CD4-positive, CD25-positive, alpha-beta regulatory T cell (primary cell): ENCODE results near the gene OR2V1. TPM values are rescaled to one million over a fixed set of nuclear protein-coding genes. Genes with fewer than 3 reads are reported as not detected.
"Not testable (repeated sequence)": the region's sequence is repeated elsewhere in the genome, so short reads cannot be mapped to it uniquely, and the experiment has no call there.

Source experiments
- ATAC-seq, 2 donors: fragments of 150-1000 bp; cut with Tn5 transposase; one replicate each; pipeline ENCODE4 v1.10.0; 2021; ENCODE audit warnings: low read depth in 2 of 2, moderate number of reproducible peaks in 2 of 2, moderate library complexity in 1 of 2
- DNase-seq, 3 donors: peaks; one replicate each; pipeline versions ENCODE4 v3.0.0 to v3.0.0-alpha.2; 2012 to 2022; ENCODE audit warnings: mixed read lengths in 1 of 3
- H3K27ac ChIP-seq: one replicate; pipeline ENCODE4 v1.7.0; 2013; ENCODE audit warnings: mild to moderate bottlenecking, low read length; ENCODE audit not compliant: insufficient read depth, poor library complexity, severe bottlenecking
- H3K27me3 ChIP-seq: one replicate; pipeline ENCODE4 v1.7.0; 2013; ENCODE audit warnings: low read length; ENCODE audit not compliant: control insufficient read depth, insufficient read depth
- H3K36me3 ChIP-seq: one replicate; pipeline ENCODE4 v1.7.0; 2013; ENCODE audit warnings: mild to moderate bottlenecking, low read length, moderate library complexity; ENCODE audit not compliant: control insufficient read depth, insufficient read depth
- H3K4me1 ChIP-seq: 2 replicates; pipeline ENCODE4 v1.7.0; 2013; ENCODE audit warnings: mild to moderate bottlenecking, low read length; ENCODE audit not compliant: insufficient read depth, control insufficient read depth, poor library complexity, severe bottlenecking
- H3K4me3 ChIP-seq: one replicate; pipeline ENCODE4 v1.7.0; 2013; ENCODE audit warnings: low read depth, mild to moderate bottlenecking, low read length, moderate library complexity
- H3K9me3 ChIP-seq, 2 experiments: 1 replicate in 1 of 2; 2 replicates in 1 of 2; pipeline ENCODE4 v1.7.0; 2013; ENCODE audit warnings: low read length in 2 of 2, mild to moderate bottlenecking in 1 of 2, moderate library complexity in 1 of 2; ENCODE audit not compliant: control insufficient read depth in 2 of 2
- H3K27ac Mint-ChIP-seq, 3 donors: one replicate each; pipeline ENCODE4 v1.8.0; 2020 to 2022; ENCODE audit warnings: mild to moderate bottlenecking in 3 of 3, mixed read lengths in 3 of 3, moderate library complexity in 2 of 3
- H3K27me3 Mint-ChIP-seq: one replicate; pipeline ENCODE4 v1.8.0; 2022; ENCODE audit warnings: mild to moderate bottlenecking, mixed read lengths
- H3K36me3 Mint-ChIP-seq: one replicate; pipeline ENCODE4 v1.8.0; 2020; ENCODE audit warnings: mixed read lengths
- H3K4me1 Mint-ChIP-seq, 4 donors: one replicate each; pipeline ENCODE4 v1.8.0; 2020 to 2022; ENCODE audit warnings: mixed read lengths in 4 of 4, mild to moderate bottlenecking in 1 of 4
- H3K4me3 Mint-ChIP-seq, 4 donors: one replicate each; pipeline ENCODE4 v1.8.0; 2020 to 2022; ENCODE audit warnings: mild to moderate bottlenecking in 4 of 4, mixed read lengths in 4 of 4, moderate library complexity in 3 of 4
- H3K9me3 Mint-ChIP-seq, 7 donors: one replicate each; pipeline ENCODE4 v1.8.0; 2020 to 2022; ENCODE audit warnings: mixed read lengths in 7 of 7, mild to moderate bottlenecking in 3 of 7, moderate library complexity in 2 of 7
- polyA plus RNA-seq, 4 donors: library from polyadenylated mRNA; unstranded; fragments of 300-500 nt; fragmentation: Illumina TruSeq; gene quantifications; one replicate each; pipeline ENCODE4 v1.2.3, GENCODE V29; 2021
- total RNA-seq: library from RNA; stranded (reverse); gene quantifications from one replicate; pipeline ENCODE4 v1.2.3, GENCODE V29; 2022

The OR2V1 gene
- total and polyA plus RNA-seq, 5 donors from 2014 or later = not detected

DNA sequence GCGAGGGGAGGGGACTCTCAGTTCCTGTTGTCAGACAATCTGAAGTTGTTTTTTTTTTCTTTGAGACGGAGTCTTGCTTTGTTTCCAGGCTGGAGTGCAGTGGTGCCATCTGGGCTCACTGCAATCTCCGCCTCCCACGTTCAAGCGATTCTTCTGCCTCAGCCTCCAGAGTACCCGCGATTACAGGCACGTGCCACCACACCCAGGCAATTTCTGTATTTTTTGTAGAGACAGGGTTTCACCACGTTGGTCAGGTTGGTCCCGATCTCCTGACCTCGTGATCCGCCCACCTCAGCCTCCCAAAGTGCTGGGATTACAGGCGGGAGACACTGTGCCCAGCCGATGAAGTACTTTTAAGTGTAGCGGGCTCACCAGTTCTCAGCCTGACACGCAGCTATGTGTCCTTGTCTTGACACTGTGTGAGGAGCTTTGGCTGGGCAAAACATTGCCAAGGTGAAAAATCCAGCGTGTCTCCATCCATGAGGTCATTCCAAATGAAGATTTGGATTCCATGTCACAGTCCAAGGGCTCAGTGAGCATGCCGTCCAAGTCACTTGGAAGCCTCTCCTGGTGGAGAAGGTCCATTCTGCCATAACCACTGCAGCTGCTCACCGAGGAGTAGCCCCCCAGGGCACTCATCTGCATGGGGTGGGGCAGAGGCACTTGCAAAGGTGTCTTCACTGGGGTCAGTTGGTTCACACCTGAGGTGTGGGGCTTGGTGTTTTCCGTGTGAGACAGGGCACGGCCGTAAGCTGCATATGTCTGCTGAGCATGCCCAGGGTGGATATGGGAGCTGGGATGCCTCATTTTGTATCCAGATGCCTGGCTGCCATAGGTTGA is 32.0 kb downstream of the OR2V1 start:
- peak overlapping the region in 1 of 3 donors; percentile 56 for H3K27ac Mint-ChIP-seq
- peak overlapping the region in 3 of 4 donors; percentile 46 to 68 (median 50) for H3K4me3 Mint-ChIP-seq
- H3K27me3 Mint-ChIP-seq = peaks cover 30% of the 10 kb centered on the region
- Histone ChIP-seq H3K27me3 (peaks cover 10% of the 10 kb centered on the region), H3K27ac (no peak overlapping the region), H3K4me1 (no peaks in the 10 kb centered on the region), H3K36me3 (no peaks in the 10 kb centered on the region), H3K9me3 (no peaks in the 10 kb centered on the region), H3K4me3 (no peak overlapping the region)
- peaks cover 0 to under 1% (median 0%) of the 10 kb centered on the region in 7 donors for H3K9me3 Mint-ChIP-seq
- H3K4me1 Mint-ChIP-seq = peaks cover 0 to 18% (median under 1%) of the 10 kb centered on the region in 4 donors
- no peak for DNase-seq
- no peaks in the 10 kb centered on the region for H3K36me3 Mint-ChIP-seq
- no peak for ATAC-seq

DNA sequence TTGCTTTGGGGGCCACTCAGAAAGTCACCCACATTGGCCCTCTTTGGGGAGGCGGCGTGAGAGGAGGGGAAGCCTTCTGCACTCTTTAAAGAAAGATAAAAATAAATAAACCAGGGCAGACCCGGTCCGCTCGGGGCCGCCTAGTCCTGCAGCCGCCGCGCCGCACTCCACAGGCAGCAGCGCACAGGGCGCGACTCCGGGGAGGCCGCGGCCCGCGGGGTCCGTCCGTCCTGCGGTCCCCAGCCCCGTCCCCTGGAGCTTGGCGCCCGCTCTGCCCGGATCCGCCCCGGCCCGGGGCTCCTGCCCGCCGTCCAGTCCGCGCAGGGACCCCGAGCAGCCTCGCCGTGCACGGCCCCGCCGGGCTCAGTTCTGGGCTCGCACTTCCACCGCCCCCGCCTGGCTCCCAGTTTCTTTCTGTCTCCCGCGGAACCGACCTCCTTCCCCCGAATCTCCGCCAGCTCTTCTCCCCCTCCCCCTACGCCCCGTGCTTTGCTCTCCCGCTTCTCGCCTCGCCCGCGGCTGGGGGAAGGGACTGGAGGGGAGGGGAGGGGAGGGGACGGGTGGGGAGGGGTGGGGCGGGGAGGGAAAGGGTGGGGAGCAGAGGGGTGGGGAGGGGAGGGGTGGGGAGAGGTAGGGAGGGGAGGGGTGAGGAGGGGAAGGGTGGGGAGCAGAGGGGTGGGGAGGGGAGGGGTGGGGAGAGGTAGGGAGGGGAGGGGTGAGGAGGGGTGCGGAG is 33.0 kb downstream of the OR2V1 start:
- peaks cover 37% of the 10 kb centered on the region for H3K27me3 Mint-ChIP-seq
- not testable (repeated sequence) for H3K27me3 ChIP-seq, H3K36me3 Mint-ChIP-seq

DNA sequence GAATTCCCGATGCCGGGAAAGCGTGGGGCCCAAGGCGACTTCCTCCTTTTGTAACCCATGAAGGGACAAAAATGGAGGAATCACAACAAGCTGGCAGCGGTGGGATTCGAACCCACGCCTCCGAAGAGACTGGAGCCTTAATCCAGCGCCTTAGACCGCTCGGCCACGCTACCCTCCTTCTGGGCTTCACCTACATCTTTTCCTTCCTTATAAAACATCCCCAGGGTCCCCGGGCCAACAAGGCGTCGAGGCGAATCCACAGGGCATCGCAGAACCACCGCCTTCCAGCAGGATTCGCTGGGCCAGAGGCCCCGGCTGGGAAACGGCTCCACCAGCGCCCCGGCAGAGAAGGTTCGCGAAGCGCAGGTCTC is 33.6 kb downstream of the OR2V1 start:
- not testable (repeated sequence) for H3K36me3 Mint-ChIP-seq, ATAC-seq

More for the DNA sequence above, 33.0 kb downstream of the OR2V1 start:
- H3K27ac Mint-ChIP-seq, H3K4me3 Mint-ChIP-seq, DNase-seq, H3K36me3 ChIP-seq, H3K9me3 Mint-ChIP-seq, ATAC-seq, H3K4me3 ChIP-seq, H3K4me1 ChIP-seq, H3K27ac ChIP-seq, H3K9me3 ChIP-seq: not testable (repeated sequence)
- H3K4me1 Mint-ChIP-seq = peaks cover 0 to 17% (median 0%) of the 10 kb centered on the region in 4 donors

DNA sequence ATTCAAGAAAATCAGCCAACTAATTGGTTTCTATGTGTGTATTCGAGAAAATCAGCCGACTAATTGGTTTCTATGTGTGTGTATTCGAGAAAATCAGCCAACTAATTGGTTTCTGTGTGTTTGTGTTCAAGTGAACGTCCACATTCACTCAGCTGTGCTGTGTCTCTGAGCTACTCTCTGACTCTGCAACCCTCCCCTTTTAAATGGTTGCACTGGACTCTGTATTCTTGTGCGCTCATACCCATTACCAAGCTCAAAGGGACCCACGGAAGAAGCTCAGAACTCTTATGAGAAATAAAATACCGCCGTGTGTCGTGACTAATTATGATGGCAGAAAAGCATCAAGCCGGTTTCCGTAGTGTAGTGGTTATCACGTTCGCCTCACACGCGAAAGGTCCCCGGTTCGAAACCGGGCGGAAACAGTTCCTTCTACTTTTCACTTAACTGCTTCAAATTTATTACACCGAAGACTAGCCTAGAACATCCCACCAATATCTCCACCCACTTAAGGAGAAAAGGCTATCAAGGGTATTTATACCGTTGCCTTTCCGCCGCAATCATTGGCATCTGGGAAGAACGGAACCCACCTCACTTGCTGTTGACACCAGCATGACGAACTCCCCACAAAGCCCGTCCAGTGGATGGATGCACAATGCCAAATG is 34.1 kb downstream of the OR2V1 start:
- H3K4me1 ChIP-seq, H3K27ac ChIP-seq, DNase-seq, ATAC-seq, H3K9me3 Mint-ChIP-seq, H3K36me3 ChIP-seq, H3K27me3 ChIP-seq, H3K4me3 Mint-ChIP-seq, H3K36me3 Mint-ChIP-seq, H3K9me3 ChIP-seq, H3K4me3 ChIP-seq, H3K27ac Mint-ChIP-seq: not testable (repeated sequence)
- Mint-ChIP-seq H3K4me1 (peaks cover 0 to 17% (median 0%) of the 10 kb centered on the region in 4 donors), H3K27me3 (peaks cover 37% of the 10 kb centered on the region)

More for the DNA sequence above, 33.6 kb downstream of the OR2V1 start:
- not testable (repeated sequence) for H3K4me1 ChIP-seq, H3K9me3 Mint-ChIP-seq, H3K27ac Mint-ChIP-seq, H3K27me3 ChIP-seq, H3K9me3 ChIP-seq, H3K4me3 Mint-ChIP-seq, H3K4me3 ChIP-seq, DNase-seq, H3K36me3 ChIP-seq, H3K27ac ChIP-seq
- Mint-ChIP-seq H3K4me1 (peaks cover 0 to 17% (median 0%) of the 10 kb centered on the region in 4 donors), H3K27me3 (peaks cover 37% of the 10 kb centered on the region)

DNA sequence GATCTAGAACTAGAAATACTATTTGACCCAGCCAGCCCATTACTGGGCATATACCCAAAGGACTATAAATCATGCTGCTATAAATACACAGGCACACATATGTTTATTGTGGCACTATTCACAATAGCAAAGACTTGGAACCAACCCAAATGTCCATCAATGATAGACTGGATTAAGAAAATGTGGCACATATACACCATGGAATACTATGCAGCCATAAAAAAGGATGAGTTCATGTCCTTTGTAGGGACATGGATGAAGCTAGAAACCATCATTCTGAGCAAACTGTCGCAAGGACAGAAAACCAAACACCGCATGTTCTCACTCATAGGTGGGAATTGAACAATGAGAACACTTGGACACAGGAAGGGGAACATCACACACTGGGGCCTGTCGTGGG is 35.8 kb downstream of the OR2V1 start:
- H3K4me1 Mint-ChIP-seq = peaks cover 0 to 16% (median 0%) of the 10 kb centered on the region in 4 donors
- not testable (repeated sequence) for H3K9me3 ChIP-seq, H3K4me3 ChIP-seq, H3K4me1 ChIP-seq, H3K36me3 ChIP-seq, H3K27ac Mint-ChIP-seq, H3K9me3 Mint-ChIP-seq, ATAC-seq, H3K27ac ChIP-seq, H3K36me3 Mint-ChIP-seq, DNase-seq, H3K4me3 Mint-ChIP-seq, H3K27me3 ChIP-seq
- H3K27me3 Mint-ChIP-seq = peaks cover 35% of the 10 kb centered on the region

DNA sequence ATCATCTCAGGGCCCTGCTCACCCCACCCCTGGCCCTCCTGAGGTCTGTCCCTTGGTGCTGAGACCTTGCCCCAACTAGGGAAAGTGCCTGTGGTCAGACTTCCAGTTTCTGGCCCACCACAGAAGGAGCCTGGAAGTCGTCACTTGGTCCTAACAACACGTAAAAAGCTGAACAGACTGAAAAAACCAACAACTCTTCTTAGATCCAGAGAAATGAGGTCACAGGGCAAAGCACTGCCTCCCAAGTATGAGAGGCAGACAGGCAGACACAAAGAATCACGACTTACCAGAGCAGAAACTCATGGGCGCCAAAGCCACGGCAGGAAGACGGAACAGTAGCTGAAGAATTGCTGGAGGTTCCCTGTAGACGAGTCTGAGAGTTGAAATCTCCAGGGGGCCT is 38.5 kb downstream of the OR2V1 start:
- Histone ChIP-seq H3K36me3 (no peaks in the 10 kb centered on the region), H3K27ac (no peak overlapping the region), H3K27me3 (no peaks in the 10 kb centered on the region), H3K4me3 (no peak overlapping the region), H3K4me1 (no peaks in the 10 kb centered on the region), H3K9me3 (no peaks in the 10 kb centered on the region)
- Mint-ChIP-seq H3K4me3 (no peak overlapping the region), H3K27ac (no peak overlapping the region), H3K27me3 (peaks cover 20% of the 10 kb centered on the region), H3K36me3 (no peaks in the 10 kb centered on the region), H3K4me1 (no peaks in the 10 kb centered on the region), H3K9me3 (no peaks in the 10 kb centered on the region)
- ATAC-seq (no peak), DNase-seq (no peak)

DNA sequence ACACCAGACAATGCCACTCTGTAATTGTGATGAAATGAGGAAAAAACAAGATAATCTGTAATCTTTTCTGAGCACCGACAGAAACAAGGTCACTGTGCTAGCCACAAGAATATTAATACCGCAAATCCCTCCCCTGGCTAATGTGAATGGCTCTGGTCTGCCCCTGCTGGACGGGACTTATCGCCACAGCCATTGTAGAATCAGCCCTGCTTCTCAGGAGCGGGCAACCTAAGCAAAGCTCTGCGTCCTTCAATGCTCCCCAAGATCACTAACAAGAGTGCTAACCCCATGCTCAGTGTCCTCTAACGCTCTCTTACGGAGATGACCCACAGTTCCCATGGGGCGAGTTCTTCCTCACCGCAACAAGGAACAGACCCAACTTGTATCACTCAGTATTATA is 42.7 kb downstream of the OR2V1 start:
- H3K36me3 Mint-ChIP-seq = no peaks in the 10 kb centered on the region
- Histone ChIP-seq H3K27me3 (no peaks in the 10 kb centered on the region), H3K4me3 (no peak overlapping the region), H3K9me3 (no peaks in the 10 kb centered on the region), H3K36me3 (no peaks in the 10 kb centered on the region), H3K4me1 (no peaks in the 10 kb centered on the region), H3K27ac (no peak overlapping the region)
- DNase-seq (peak in 1 of 3 donors; percentile 10), ATAC-seq (no peak)
- H3K27ac Mint-ChIP-seq = no peak overlapping the region
- no peak overlapping the region for H3K4me3 Mint-ChIP-seq
- peaks cover 28% of the 10 kb centered on the region for H3K27me3 Mint-ChIP-seq
- peaks cover 0 to 2% (median 0%) of the 10 kb centered on the region in 7 donors for H3K9me3 Mint-ChIP-seq
- no peaks in the 10 kb centered on the region for H3K4me1 Mint-ChIP-seq
